ENCODE measurements around the gene ACTR3. TPM values are rescaled to one million over a fixed set of nuclear protein-coding genes. Genes with fewer than 3 reads are reported as not detected.

The ACTR3 gene
- total and polyA plus RNA-seq, 10 of the 15 experiments (the other 5 are each of a cell fraction or from before 2014, with no cell fraction given): 79.1 to 616 (median 471) TPM

DNA sequence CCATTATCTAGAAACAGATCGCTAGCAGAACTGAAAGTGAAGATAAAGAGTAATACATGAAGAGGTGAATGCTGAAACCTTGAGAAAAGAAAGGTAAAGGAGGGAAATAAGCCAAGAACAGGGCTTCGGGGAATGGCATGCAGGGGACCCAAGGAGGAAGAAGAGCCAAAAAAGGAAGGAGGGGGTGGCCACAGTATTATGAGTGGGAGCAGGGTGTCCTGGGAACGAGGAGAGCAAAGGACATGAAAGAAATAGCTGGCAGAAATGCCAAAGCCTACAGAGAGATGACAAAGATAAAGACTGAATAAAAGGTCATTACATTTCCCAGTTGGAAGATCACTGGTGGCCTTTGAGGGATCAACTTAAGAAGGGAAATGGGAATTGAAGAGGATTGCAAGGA lies 82.9 kb downstream of the ACTR3 start:
- in situ Hi-C loops (cut with MboI) (no loop called here), intact Hi-C loops (cut with micrococcal nuclease; ENCODE audit: unreplicated experiment) (loop anchor here (10.0 kb wide), 1 partner anchor 218 kb away; the partner anchor contains the start of gene SLC35F5)
- no peak for DNase-seq (ENCODE audit: low read depth, low spot score)
- H3K79me2 ChIP-seq (ENCODE audit: control insufficient read depth, insufficient read depth, low read length): no peaks in the 10 kb centered on the region
- WGBS (ENCODE audit: insufficient coverage, insufficient replicate concordance, low lambda C conversion rate, missing lambda C conversion rate): 82% methylated on average over 3 of the region's 3 CpGs
- BruUV-seq (replicated peaks): no TSS peak
- peaks cover 0 to 12% of the 10 kb centered on the region in 2 experiments; a peak in 2 of 4 replicates for H3K36me3 ChIP-seq (ENCODE audit: control insufficient read depth in 2 of 2, insufficient read depth in 2 of 2, low read length in 1 of 2)
- H2AFZ ChIP-seq (ENCODE audit: control insufficient read depth, low read depth, low read length): no peak overlapping the region
- no peak for ATAC-seq
- no peaks in the 10 kb centered on the region for H3K4me1 ChIP-seq (ENCODE audit: control insufficient read depth, insufficient read depth, low read length)
- H4K20me1 ChIP-seq (ENCODE audit: control insufficient read depth, insufficient read depth): no peaks in the 10 kb centered on the region
- no peak overlapping the region for H3K4me3 ChIP-seq
- RAD21 ChIA-PET (ENCODE audit: unreplicated experiment): interaction anchor here (0.6 kb wide), 1 partner anchor 94 kb away, joined by 3 read pairs; no protein-coding TSS in a partner anchor
- H3K4me2 ChIP-seq (ENCODE audit: control insufficient read depth, insufficient read depth): no peak overlapping the region
- CTCF ChIA-PET: interaction anchor here (0.9 kb wide), 1 partner anchor 9 kb away, joined by 4 read pairs; no protein-coding TSS in a partner anchor
- no peak for TF ChIP-seq ASH2L (IDR thresholded peaks at IDR 0.05; ENCODE audit: borderline replicate concordance, low read depth)
- TF ChIP-seq, protein P1, sequence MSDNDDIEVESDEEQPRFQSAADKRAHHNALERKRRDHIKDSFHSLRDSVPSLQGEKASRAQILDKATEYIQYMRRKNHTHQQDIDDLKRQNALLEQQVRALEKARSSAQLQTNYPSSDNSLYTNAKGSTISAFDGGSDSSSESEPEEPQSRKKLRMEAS (IDR thresholded peaks at IDR 0.05; ENCODE audit: low read depth, low read length): no peak
- TF ChIP-seq, protein P2, sequence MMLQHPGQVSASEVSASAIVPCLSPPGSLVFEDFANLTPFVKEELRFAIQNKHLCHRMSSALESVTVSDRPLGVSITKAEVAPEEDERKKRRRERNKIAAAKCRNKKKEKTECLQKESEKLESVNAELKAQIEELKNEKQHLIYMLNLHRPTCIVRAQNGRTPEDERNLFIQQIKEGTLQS (IDR thresholded peaks at IDR 0.05; ENCODE audit: borderline replicate concordance, extremely low read depth, low read depth, low read length): no peak
- no peak for TF ChIP-seq PML (IDR thresholded peaks at IDR 0.05; ENCODE audit: low read length)
- TF ChIP-seq, protein P3, sequence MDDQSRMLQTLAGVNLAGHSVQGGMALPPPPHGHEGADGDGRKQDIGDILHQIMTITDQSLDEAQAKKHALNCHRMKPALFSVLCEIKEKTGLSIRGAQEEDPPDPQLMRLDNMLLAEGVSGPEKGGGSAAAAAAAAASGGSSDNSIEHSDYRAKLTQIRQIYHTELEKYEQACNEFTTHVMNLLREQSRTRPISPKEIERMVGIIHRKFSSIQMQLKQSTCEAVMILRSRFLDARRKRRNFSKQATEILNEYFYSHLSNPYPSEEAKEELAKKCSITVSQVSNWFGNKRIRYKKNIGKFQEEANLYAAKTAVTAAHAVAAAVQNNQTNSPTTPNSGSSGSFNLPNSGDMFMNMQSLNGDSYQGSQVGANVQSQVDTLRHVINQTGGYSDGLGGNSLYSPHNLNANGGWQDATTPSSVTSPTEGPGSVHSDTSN (IDR thresholded peaks at IDR 0.05; ENCODE audit: insufficient replicate concordance, low read depth, low read length): no peak
- TF ChIP-seq GABPA (IDR thresholded peaks at IDR 0.05; ENCODE audit: low read depth): no peak
- H3K27me3 ChIP-seq (replicated peaks in 1 of 2; ENCODE audit: control insufficient read depth in 2 of 2, insufficient read depth in 2 of 2, low read length in 1 of 2): no peaks in the 10 kb centered on the region
- no peak overlapping the region for H3K27ac ChIP-seq (ENCODE audit: control insufficient read depth, insufficient read depth)
- H3K9me3 ChIP-seq (replicated peaks; ENCODE audit: control insufficient read depth, insufficient read depth, low read length): no peaks in the 10 kb centered on the region
- POLR2A ChIA-PET: interaction anchor here (0.6 kb wide), 1 partner anchor 111 kb away, joined by 6 read pairs; no protein-coding TSS in a partner anchor
- H3K9ac ChIP-seq (ENCODE audit: control insufficient read depth, insufficient read depth, low read length): no peak overlapping the region
- SMC1A ChIA-PET (ENCODE audit: uncharacterized antibody, unreplicated experiment): interaction anchor here (0.6 to 1.3 kb wide), 3 partner anchors 12 to 272 kb away, joined by 3 to 5 read pairs (median 3); no protein-coding TSS in a partner anchor
- no peak for FAIRE-seq
